ENCODE measurements around the gene GTPBP3. TPM values are rescaled to one million over a fixed set of nuclear protein-coding genes. Genes with fewer than 3 reads are reported as not detected.

GTPBP3 gene
- total RNA-seq, 4 donors from 2014 or later: 9.3 to 20.2 (median 15.6) TPM

- TF ChIP-seq EP300 (IDR thresholded peaks at IDR 0.05): no peak
- TF ChIP-seq POLR2A (IDR thresholded peaks at IDR 0.05): no peak
- no peaks in the 10 kb centered on the region for H3K36me3 ChIP-seq
- peaks cover 0 to 8% (median 0%) of the 10 kb centered on the region in 3 donors for H3K4me1 ChIP-seq
- peak; percentile 67 for ATAC-seq
- WGBS, 2 donors (ENCODE audit: low coverage in 1 of 2): 14 to 33% methylated on average over 4 to 6 of the region's 8 CpGs
- peaks cover 22% of the 10 kb centered on the region for H3K27me3 ChIP-seq
- H3K27ac ChIP-seq: no peak overlapping the region
- H3K4me3 ChIP-seq: no peak overlapping the region
- H3K9me3 ChIP-seq: no peaks in the 10 kb centered on the region
These were observed 32.8 kb downstream of the GTPBP3 start for GRCh38 chr19:17370026-17370587.

- TF ChIP-seq POLR2AphosphoS5 (IDR thresholded peaks at IDR 0.05) (peak; percentile 22), CTCF (IDR thresholded peaks at IDR 0.05) (peak in 2 of 4 experiments; percentile 5 to 7), POLR2A (IDR thresholded peaks at IDR 0.05) (no peak), EP300 (IDR thresholded peaks at IDR 0.05) (no peak)
- peaks cover 26% of the 10 kb centered on the region for H3K27me3 ChIP-seq
- WGBS, 2 donors (ENCODE audit: low coverage in 1 of 2): 47% methylated on average over 8 of the region's 39 CpGs; no CpG with 5 or more reads in 1 of the 2 donors
- peak; percentile 58 for ATAC-seq
- peak within 1 kb of the TSS in 1 of 2 donors; percentile 45 for H3K4me3 ChIP-seq
- H3K36me3 ChIP-seq: no peaks in the 10 kb centered on the region
- no peaks in the 10 kb centered on the region for H3K9me3 ChIP-seq
- H3K4me1 ChIP-seq: peaks cover 0 to 8% (median 0%) of the 10 kb centered on the region in 3 donors
- peak within 1 kb of the TSS in 2 of 4 donors; percentile 41 to 57 for H3K27ac ChIP-seq
These were observed 39.7 kb downstream of the GTPBP3 start, which contains the start of gene PLVAP for GRCh38 chr19:17376935-17377600. Gene PLVAP, minus strand, starts transcription at chr19:17377342. Its CDS starts 54 bp downstream, at chr19:17377288.

GRCh38 chr19:17378271-17378670 lies 40.9 kb downstream of the GTPBP3 start:
- H3K27me3 ChIP-seq: peaks cover 26% of the 10 kb centered on the region
- TF ChIP-seq CTCF (IDR thresholded peaks at IDR 0.05): no peak
- TF ChIP-seq EP300 (IDR thresholded peaks at IDR 0.05): no peak
- no peak for TF ChIP-seq POLR2A (IDR thresholded peaks at IDR 0.05)
- TF ChIP-seq POLR2AphosphoS5 (IDR thresholded peaks at IDR 0.05): no peak
- no peaks in the 10 kb centered on the region for H3K36me3 ChIP-seq
- no peaks in the 10 kb centered on the region for H3K9me3 ChIP-seq
- ATAC-seq: no peak
- H3K27ac ChIP-seq: no peak overlapping the region
- H3K4me3 ChIP-seq: no peak overlapping the region
- peaks cover 0 to 8% (median 0%) of the 10 kb centered on the region in 3 donors for H3K4me1 ChIP-seq
- WGBS, 2 donors (ENCODE audit: low coverage in 1 of 2): 67% methylated on average over 3 of the region's 13 CpGs; no CpG with 5 or more reads in 1 of the 2 donors

GRCh38 chr19:17379221-17379631 lies 41.9 kb downstream of the GTPBP3 start:
- WGBS, 2 donors (ENCODE audit: low coverage in 1 of 2): 20% methylated on average over 2 of the region's 14 CpGs; no CpG with 5 or more reads in 1 of the 2 donors

More at GRCh38 chr19:17379221-17379631, 41.9 kb downstream of the GTPBP3 start:
- peaks cover 0 to 8% (median 0%) of the 10 kb centered on the region in 3 donors for H3K4me1 ChIP-seq
- no peak for TF ChIP-seq POLR2AphosphoS5 (IDR thresholded peaks at IDR 0.05)
- no peak for TF ChIP-seq POLR2A (IDR thresholded peaks at IDR 0.05)
- no peak for TF ChIP-seq EP300 (IDR thresholded peaks at IDR 0.05)
- no peak for TF ChIP-seq CTCF (IDR thresholded peaks at IDR 0.05)
- no peaks in the 10 kb centered on the region for H3K9me3 ChIP-seq
- H3K4me3 ChIP-seq: no peak overlapping the region
- no peak overlapping the region for H3K27ac ChIP-seq
- no peak for ATAC-seq
- H3K36me3 ChIP-seq: no peaks in the 10 kb centered on the region
- peaks cover 26% of the 10 kb centered on the region for H3K27me3 ChIP-seq
